Upper lobe of left lung (tissue), 6 donors: ENCODE data around the gene IL22RA2. TPM values are rescaled to one million over a fixed set of nuclear protein-coding genes. Genes with fewer than 3 reads are reported as not detected.
"Not testable (repeated sequence)": the region's sequence is repeated elsewhere in the genome, so short reads cannot be mapped to it uniquely, and the experiment has no call there.

ENCODE experiments used
- ATAC-seq, 2 donors: fragments of 200-7000 bp; cut with Tn5 transposase; one replicate each; pipeline ENCODE4 v1.9.1; 2022; ENCODE audit warnings: mild to moderate bottlenecking in 2 of 2, moderate library complexity in 2 of 2; ENCODE audit not compliant: low FRiP score in 2 of 2
- DNase-seq, 2 donors: peaks; one replicate each; pipeline ENCODE4 v3.0.0-alpha.2; 2019 to 2020
- H3K27ac ChIP-seq, 4 donors: fragments of 200-600 bp; sonication (generic); one replicate each; pipeline ENCODE4 v1.5.1; 2016 to 2019
- H3K27me3 ChIP-seq, 4 donors: fragments of 200-600 bp; sonication (generic); one replicate each; pipeline ENCODE4 v1.5.1; 2017 to 2019
- H3K36me3 ChIP-seq, 4 donors: fragments of 200-600 bp; sonication (generic); one replicate each; pipeline ENCODE4 v1.5.1; 2016 to 2019
- H3K4me1 ChIP-seq, 4 donors: fragments of 200-600 bp; sonication (generic); one replicate each; pipeline ENCODE4 v1.5.1; 2018 to 2019
- H3K4me3 ChIP-seq, 4 donors: fragments of 200-600 bp; sonication (generic); one replicate each; pipeline ENCODE4 v1.5.1; 2017 to 2019; ENCODE audit warnings: mild to moderate bottlenecking in 2 of 4, moderate library complexity in 1 of 4
- H3K9me3 ChIP-seq, 4 donors: fragments of 200-600 bp; sonication (generic); one replicate each; pipeline ENCODE4 v1.5.1; 2018 to 2019
- CTCF ChIP-seq, 6 experiments: fragments of 450-650 bp in 4 of 6; fragments of 200-600 bp in 2 of 6; sonication (generic) in 2 of 6; IDR thresholded peaks; one replicate each; pipeline ENCODE4 v1.5.1; 2016 to 2019; ENCODE audit warnings: antibody characterized with exemption in 6 of 6
- EP300 ChIP-seq, 4 donors: sonication (generic); formaldehyde crosslinking; IDR thresholded peaks; one replicate each; pipeline ENCODE4 v1.5.1; 2017; ENCODE audit warnings: antibody characterized with exemption in 4 of 4, control low read depth in 2 of 4
- POLR2A ChIP-seq, 4 donors: fragments of 450-650 bp; IDR thresholded peaks; one replicate each; pipeline ENCODE4 v1.5.1; 2016 to 2017; ENCODE audit warnings: antibody characterized with exemption in 4 of 4, mild to moderate bottlenecking in 2 of 4
- POLR2AphosphoS5 ChIP-seq, 2 donors: sonication (generic); formaldehyde crosslinking; IDR thresholded peaks; one replicate each; pipeline ENCODE4 v1.5.1; 2017; ENCODE audit warnings: antibody characterized with exemption in 2 of 2
- WGBS, 2 donors: methylation state at CpG; one replicate each; pipeline ENCODE4 v1.1.5; 2017 to 2018; 5-methylcytosine and 5-hydroxymethylcytosine counted together
- total RNA-seq, 6 donors: library from RNA; depleted of rRNA in 4 of 6; stranded (reverse); fragments of >200 nt in 4 of 6; gene quantifications; one replicate each; pipeline versions ENCODE4 v1.1.0 to v1.2.1, GENCODE V29; 2016 to 2021
- donor health status: DM: no; HTN: no; CAD: no; lungs with moderate emphysema.
- donor health status: DM: no; HTN: yes; CAD: no; lungs with severe emphysema.

Gene IL22RA2
- total RNA-seq, 6 donors from 2014 or later, result not detected

GRCh38 chr6:137213813-137214212 is 40.4 kb upstream of the IL22RA2 start:
- Histone ChIP-seq H3K27ac (peak overlapping the region; percentile 50 to 99 (median 78)), H3K36me3 (peaks cover 0 to 16% (median under 1%) of the 10 kb centered on the region in 4 donors), H3K9me3 (no peaks in the 10 kb centered on the region), H3K4me3 (peak overlapping the region in 3 of 4 donors; percentile 13 to 81 (median 75)), H3K4me1 (peaks cover 60 to 81% (median 75%) of the 10 kb centered on the region in 4 donors), H3K27me3 (no peaks in the 10 kb centered on the region)
- 38 to 55% methylated on average over 2 of the region's 2 CpGs for WGBS, 2 donors
- no peak for ATAC-seq
- no peak for DNase-seq
- TF ChIP-seq CTCF (IDR thresholded peaks at IDR 0.05), result no peak
- TF ChIP-seq POLR2A (IDR thresholded peaks at IDR 0.05), result no peak
- no peak for TF ChIP-seq EP300 (IDR thresholded peaks at IDR 0.05)
- no peak for TF ChIP-seq POLR2AphosphoS5 (IDR thresholded peaks at IDR 0.05)

GRCh38 chr6:137213331-137213740 is 39.9 kb upstream of the IL22RA2 start:
- H3K27ac ChIP-seq, result peak overlapping the region; percentile 50 to 99 (median 78)
- TF ChIP-seq POLR2A (IDR thresholded peaks at IDR 0.05) (no peak), CTCF (IDR thresholded peaks at IDR 0.05) (no peak), EP300 (IDR thresholded peaks at IDR 0.05) (no peak), POLR2AphosphoS5 (IDR thresholded peaks at IDR 0.05) (no peak)
- no peaks in the 10 kb centered on the region for H3K27me3 ChIP-seq
- WGBS, 2 donors, result 22 to 30% methylated on average over 4 of the region's 4 CpGs
- H3K4me1 ChIP-seq, result peaks cover 60 to 85% (median 77%) of the 10 kb centered on the region in 4 donors
- peak overlapping the region in 3 of 4 donors; percentile 13 to 81 (median 75) for H3K4me3 ChIP-seq
- ATAC-seq (no peak), DNase-seq (no peak)
- H3K9me3 ChIP-seq, result no peaks in the 10 kb centered on the region
- H3K36me3 ChIP-seq, result peaks cover 0 to 16% (median 4%) of the 10 kb centered on the region in 4 donors

GRCh38 chr6:137211910-137212309 is 38.5 kb upstream of the IL22RA2 start:
- peak overlapping the region in 2 of 4 donors; percentile 26 to 81 for H3K4me3 ChIP-seq
- ATAC-seq (no peak), DNase-seq (no peak)
- peak overlapping the region in 3 of 4 donors; percentile 36 to 99 (median 97) for H3K27ac ChIP-seq
- H3K27me3 ChIP-seq, result no peaks in the 10 kb centered on the region
- WGBS, 2 donors, result 92 to 98% methylated on average over 3 of the region's 3 CpGs
- peaks cover 70 to 91% (median 79%) of the 10 kb centered on the region in 4 donors for H3K4me1 ChIP-seq
- H3K36me3 ChIP-seq, result peaks cover 0 to 27% (median 4%) of the 10 kb centered on the region in 4 donors
- TF ChIP-seq POLR2A (IDR thresholded peaks at IDR 0.05) (no peak), POLR2AphosphoS5 (IDR thresholded peaks at IDR 0.05) (no peak), CTCF (IDR thresholded peaks at IDR 0.05) (no peak), EP300 (IDR thresholded peaks at IDR 0.05) (no peak)
- no peaks in the 10 kb centered on the region for H3K9me3 ChIP-seq

- no peaks in the 10 kb centered on the region for H3K27me3 ChIP-seq
- no peaks in the 10 kb centered on the region for H3K9me3 ChIP-seq
- ATAC-seq (peak in 1 of 2 donors; percentile 68), DNase-seq (no peak)
- peaks cover 2 to 36% (median 7%) of the 10 kb centered on the region in 4 donors for H3K36me3 ChIP-seq
- peaks cover 72 to 91% (median 85%) of the 10 kb centered on the region in 4 donors for H3K4me1 ChIP-seq
- peak overlapping the region; percentile 36 to 99 (median 66) for H3K27ac ChIP-seq
- peak overlapping the region in 1 of 4 donors; percentile 1 for H3K4me3 ChIP-seq
- no peak for TF ChIP-seq EP300 (IDR thresholded peaks at IDR 0.05)
- TF ChIP-seq POLR2A (IDR thresholded peaks at IDR 0.05), result no peak
- TF ChIP-seq CTCF (IDR thresholded peaks at IDR 0.05), result no peak
- peak in 1 of 2 donors; percentile 29 for TF ChIP-seq POLR2AphosphoS5 (IDR thresholded peaks at IDR 0.05)
Observed at GRCh38 chr6:137210903-137211302, 37.5 kb upstream of the IL22RA2 start.

GRCh38 chr6:137208279-137208678 is 34.8 kb upstream of the IL22RA2 start:
- whole genome bisulfite sequencing, 2 donors, result 87 to 98% methylated on average over 5 to 7 of the region's 7 CpGs
- H3K36me3 ChIP-seq, result peaks cover 18 to 60% (median 33%) of the 10 kb centered on the region in 4 donors

GRCh38 chr6:137207457-137207856 is 34.0 kb upstream of the IL22RA2 start:
- Histone ChIP-seq H3K4me1 (peaks cover 46 to 69% (median 61%) of the 10 kb centered on the region in 4 donors), H3K27ac (peak overlapping the region in 2 of 4 donors; percentile 14 to 15), H3K36me3 (peaks cover 22 to 68% (median 39%) of the 10 kb centered on the region in 4 donors)
- 89 to 94% methylated on average over 3 of the region's 3 CpGs for WGBS, 2 donors
- not testable (repeated sequence) for H3K9me3 ChIP-seq, ATAC-seq, H3K4me3 ChIP-seq, H3K27me3 ChIP-seq, DNase-seq

More at GRCh38 chr6:137208279-137208678, 34.8 kb upstream of the IL22RA2 start:
- H3K9me3 ChIP-seq, result no peaks in the 10 kb centered on the region
- H3K4me1 ChIP-seq, result peaks cover 54 to 77% (median 68%) of the 10 kb centered on the region in 4 donors
- H3K4me3 ChIP-seq, result no peak overlapping the region
- DNase-seq (no peak), ATAC-seq (no peak)
- TF ChIP-seq CTCF (IDR thresholded peaks at IDR 0.05) (no peak), POLR2A (IDR thresholded peaks at IDR 0.05) (no peak), EP300 (IDR thresholded peaks at IDR 0.05) (no peak), POLR2AphosphoS5 (IDR thresholded peaks at IDR 0.05) (no peak)
- H3K27me3 ChIP-seq, result no peaks in the 10 kb centered on the region
- peak overlapping the region in 2 of 4 donors; percentile 15 to 42 for H3K27ac ChIP-seq
